GM21447 (cell line): ENCODE results near the gene GAGE12F.
"Not testable (repeated sequence)": the region's sequence is repeated elsewhere in the genome, so short reads cannot be mapped to it uniquely, and the experiment has no call there.

ENCODE experiments used
- ATAC-seq: cut with Tn5 transposase; IDR thresholded peaks from one replicate; pipeline ENCODE4 v1.9.1; 2021; ENCODE audit not compliant: unreplicated experiment

GAGE12F gene

GRCh38 chrX:49560542-49560941 lies at the start of gene GAGE12F:
TSS of gene GAGE12F (plus strand) at chrX:49560842. CDS start at chrX:49561997, 1,155 bp downstream.
- ATAC-seq, result not testable (repeated sequence)

- not testable (repeated sequence) for ATAC-seq
These were observed 28.8 kb upstream of the GAGE12F start, which contains the start of gene GAGE12C for GRCh38 chrX:49531877-49532276. TSS of gene GAGE12C (plus strand) at chrX:49532177. CDS start at chrX:49533332, 1,155 bp downstream.

- not testable (repeated sequence) for ATAC-seq
These were observed 19.2 kb upstream of the GAGE12F start, which contains the start of gene GAGE12D for GRCh38 chrX:49541433-49541832. TSS of gene GAGE12D (plus strand) at chrX:49541733. CDS start at chrX:49542888, 1,155 bp downstream.

GRCh38 chrX:49550989-49551388 lies 9.7 kb upstream of the GAGE12F start, which contains the start of gene GAGE12E:
TSS of gene GAGE12E (plus strand) at chrX:49551289. CDS start at chrX:49552444, 1,155 bp downstream.
- not testable (repeated sequence) for ATAC-seq

- not testable (repeated sequence) for ATAC-seq
These were observed 8.1 kb downstream of the GAGE12F start for GRCh38 chrX:49568728-49569127.

- not testable (repeated sequence) for ATAC-seq
These were observed 8.5 kb downstream of the GAGE12F start for GRCh38 chrX:49569152-49569551.

- not testable (repeated sequence) for ATAC-seq
These were observed 9.5 kb downstream of the GAGE12F start, which contains the start of gene GAGE12G for GRCh38 chrX:49570100-49570499. TSS of gene GAGE12G (plus strand) at chrX:49570400. CDS start at chrX:49571555, 1,155 bp downstream.

GRCh38 chrX:49579649-49580048 lies 19.0 kb downstream of the GAGE12F start, which contains the start of gene GAGE12H:
TSS of gene GAGE12H (plus strand) at chrX:49579949. CDS start at chrX:49581104, 1,155 bp downstream.
- ATAC-seq, result not testable (repeated sequence)

GRCh38 chrX:49589196-49589595 lies 28.6 kb downstream of the GAGE12F start, which contains the start of gene GAGE2A:
TSS of gene GAGE2A (plus strand) at chrX:49589496. CDS start at chrX:49590651, 1,155 bp downstream.
- not testable (repeated sequence) for ATAC-seq

- ATAC-seq, result not testable (repeated sequence)
These were observed 29.3 kb downstream of the GAGE12F start for GRCh38 chrX:49589769-49590478.

- ATAC-seq, result not testable (repeated sequence)
These were observed 29.8 kb downstream of the GAGE12F start for GRCh38 chrX:49590488-49590887.

- ATAC-seq, result not testable (repeated sequence)
These were observed 38.1 kb downstream of the GAGE12F start, which contains the start of gene GAGE1 for GRCh38 chrX:49598720-49599119. TSS of gene GAGE1 (plus strand) at chrX:49599020. CDS start at chrX:49600175, 1,155 bp downstream.

GRCh38 chrX:49610718-49611310 lies 50.2 kb downstream of the GAGE12F start:
- ATAC-seq, result no peak
